HG02642 (cell line): ENCODE data around the gene SYMPK.
"Not testable (repeated sequence)": the region's sequence is repeated elsewhere in the genome, so short reads cannot be mapped to it uniquely, and the experiment has no call there.

ENCODE experiments used
- ATAC-seq: cut with Tn5 transposase; IDR thresholded peaks from one replicate; pipeline ENCODE4 v1.9.1; 2021; ENCODE audit warnings: mild to moderate bottlenecking; ENCODE audit not compliant: unreplicated experiment, poor library complexity

SYMPK gene

GRCh38 chr19:45862564-45863334, at the start of gene SYMPK:
Gene SYMPK (minus strand): TSS chr19:45863147. CDS start chr19:45854495, 8,652 bp downstream.
- peak; percentile 93 for ATAC-seq

DNA sequence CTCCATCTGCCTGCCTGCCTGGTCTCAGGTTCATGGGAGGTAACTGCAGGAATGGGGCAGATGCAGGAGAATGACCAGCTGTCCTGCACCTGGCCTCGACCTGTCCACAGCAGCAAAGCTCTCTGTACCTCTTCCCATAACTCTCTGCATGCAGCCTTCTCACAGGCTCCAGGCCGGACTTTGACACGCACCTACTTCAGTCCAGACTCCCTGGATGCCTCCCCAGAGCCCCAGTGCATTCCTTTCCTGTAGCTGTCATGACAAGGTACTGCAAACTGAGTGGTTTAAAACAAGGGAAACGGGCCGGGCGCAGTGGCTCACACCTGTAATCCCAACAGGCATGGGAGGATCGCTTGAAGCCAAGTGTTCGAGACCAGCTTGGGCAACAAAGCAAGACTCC, 48.3 kb upstream of the SYMPK start:
- ATAC-seq, result no peak

DNA sequence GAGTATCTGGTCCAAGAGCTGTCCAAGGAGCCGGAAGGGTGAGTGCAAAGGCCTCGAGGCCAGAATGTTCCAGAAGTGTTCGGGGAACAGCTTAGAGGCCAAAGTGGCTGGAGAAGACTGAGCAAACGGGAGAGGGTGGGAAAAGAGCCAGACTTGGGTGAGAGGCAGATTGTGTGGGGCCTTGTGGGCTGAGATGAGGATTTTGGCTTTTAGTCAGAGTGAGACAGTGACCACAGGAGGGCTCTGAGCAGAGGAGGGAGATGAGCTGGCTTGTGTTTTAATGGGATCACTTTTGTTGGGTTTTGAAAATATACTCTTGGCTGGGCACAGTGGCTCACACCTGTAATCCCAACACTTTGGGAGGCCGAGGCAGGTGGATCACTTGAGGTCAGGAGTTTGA, 46.0 kb upstream of the SYMPK start:
- no peak for ATAC-seq

DNA sequence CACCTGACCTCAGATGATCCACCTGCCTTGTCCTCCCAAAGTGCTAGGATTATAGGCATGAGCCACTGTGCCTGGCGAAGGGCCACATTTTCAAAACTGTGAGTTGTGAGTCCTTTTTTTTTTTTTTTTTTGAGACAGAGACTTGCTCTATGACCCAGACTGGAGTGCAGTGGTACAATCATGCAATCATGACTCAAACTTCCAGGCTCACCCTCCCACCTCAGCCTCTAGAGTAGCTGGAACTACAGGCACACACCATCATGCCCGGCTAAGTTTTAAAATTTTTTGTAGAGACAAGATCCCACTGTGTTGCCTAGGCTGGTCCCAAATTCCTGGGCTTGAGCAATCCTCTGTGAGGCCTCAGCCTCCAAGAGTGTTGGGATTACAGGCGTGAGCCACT, 43.3 kb upstream of the SYMPK start:
- ATAC-seq, result no peak

DNA sequence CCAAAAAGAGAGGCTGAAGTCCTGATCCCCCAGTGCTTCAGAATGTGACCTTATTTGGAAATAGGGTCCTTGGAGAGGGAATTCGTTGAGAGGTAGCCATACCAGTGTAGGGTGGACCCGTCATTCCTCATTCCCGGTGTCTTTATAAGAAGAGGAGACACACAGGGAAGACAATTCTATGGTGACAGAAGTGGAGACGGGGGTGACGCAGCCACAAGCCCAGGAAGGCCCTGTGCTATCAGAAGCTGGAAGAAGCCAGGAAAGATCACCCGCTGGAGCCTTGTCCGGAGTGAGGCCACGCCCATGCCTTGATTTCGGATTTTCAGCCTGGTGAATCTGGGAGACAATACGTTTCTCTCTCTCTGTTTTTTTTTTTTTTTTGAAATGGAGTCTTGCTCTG, 42.1 kb upstream of the SYMPK start:
- ATAC-seq, result no peak

DNA sequence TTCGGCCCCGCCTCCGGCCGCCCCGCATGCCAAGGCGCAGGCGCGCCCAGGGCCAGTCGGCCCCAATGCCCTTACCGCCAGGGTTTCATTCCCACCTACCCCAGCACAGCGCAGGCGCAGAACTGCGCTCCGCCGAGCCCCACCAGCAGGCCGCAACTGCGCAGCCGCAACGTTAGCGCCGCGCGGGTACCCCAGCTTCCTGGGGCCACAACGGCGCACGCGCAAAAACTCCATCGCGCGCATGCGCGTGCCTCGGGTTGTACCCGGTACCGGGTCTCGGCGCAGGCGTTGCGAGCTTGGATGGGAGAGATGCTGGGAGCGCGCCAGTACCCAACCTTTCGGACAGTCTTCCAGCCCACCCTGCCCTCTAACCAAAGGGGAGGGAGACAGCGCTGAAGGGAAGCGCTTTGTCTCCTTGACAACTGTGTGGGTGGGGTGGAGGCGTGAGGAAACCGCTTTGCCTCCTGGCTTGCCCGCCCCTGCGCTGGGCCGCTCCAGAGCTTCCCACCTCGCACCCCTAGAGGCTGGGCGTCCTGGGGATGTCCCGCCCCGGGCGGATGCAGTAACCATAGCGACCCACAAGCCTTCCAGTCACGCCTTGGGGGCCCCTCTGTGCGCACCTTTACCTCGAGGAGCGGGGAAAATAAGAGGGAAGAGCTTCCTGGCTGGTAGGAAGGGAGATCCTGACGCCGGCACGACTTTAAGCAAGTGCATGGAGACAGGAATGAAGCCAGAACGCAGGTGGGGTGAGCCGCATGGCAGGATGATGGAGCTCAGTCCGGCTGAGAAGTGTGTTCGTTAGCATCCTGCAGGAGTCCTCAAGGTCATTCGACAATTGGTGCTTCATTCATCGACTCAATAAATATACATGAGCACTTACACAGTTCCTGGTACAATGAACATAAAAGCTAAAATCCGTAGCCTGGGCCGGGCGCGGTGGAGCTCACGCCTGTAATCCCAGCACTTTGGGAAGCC, 40.0 kb upstream of the SYMPK start:
- ATAC-seq, result peak; percentile 89

GRCh38 chr19:45901912-45902650, 39.1 kb upstream of the SYMPK start, which contains the start of gene MYPOP:
Gene MYPOP (minus strand): TSS chr19:45902613. CDS start chr19:45901773, 840 bp downstream.
- no peak for ATAC-seq

DNA sequence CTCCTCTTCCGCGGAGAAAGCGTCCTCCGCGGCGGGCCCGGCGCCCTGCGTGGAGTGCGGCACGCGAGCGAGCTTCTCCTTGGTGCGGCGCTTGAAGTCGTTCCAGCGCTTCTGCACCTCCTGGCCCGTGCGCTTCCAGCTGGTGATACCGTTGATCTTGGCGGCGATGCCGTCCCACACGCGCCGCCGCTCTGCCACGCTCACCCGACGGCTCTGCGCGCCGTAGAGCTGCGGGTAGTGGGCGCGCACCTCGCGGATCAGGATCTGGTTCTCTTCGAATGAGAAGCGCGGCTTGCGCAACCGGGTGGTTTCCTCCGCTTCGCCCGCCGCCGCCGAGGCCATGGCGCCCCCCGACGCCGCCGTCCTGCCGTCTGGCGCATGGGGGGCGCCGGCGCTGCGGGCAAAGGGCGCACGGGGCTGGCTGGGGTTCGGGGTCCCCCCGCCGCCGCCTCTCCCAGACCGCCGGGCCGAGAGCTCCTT, 38.5 kb upstream of the SYMPK start:
- no peak for ATAC-seq

GRCh38 chr19:45900738-45901431, 37.9 kb upstream of the SYMPK start:
- ATAC-seq, result no peak

DNA sequence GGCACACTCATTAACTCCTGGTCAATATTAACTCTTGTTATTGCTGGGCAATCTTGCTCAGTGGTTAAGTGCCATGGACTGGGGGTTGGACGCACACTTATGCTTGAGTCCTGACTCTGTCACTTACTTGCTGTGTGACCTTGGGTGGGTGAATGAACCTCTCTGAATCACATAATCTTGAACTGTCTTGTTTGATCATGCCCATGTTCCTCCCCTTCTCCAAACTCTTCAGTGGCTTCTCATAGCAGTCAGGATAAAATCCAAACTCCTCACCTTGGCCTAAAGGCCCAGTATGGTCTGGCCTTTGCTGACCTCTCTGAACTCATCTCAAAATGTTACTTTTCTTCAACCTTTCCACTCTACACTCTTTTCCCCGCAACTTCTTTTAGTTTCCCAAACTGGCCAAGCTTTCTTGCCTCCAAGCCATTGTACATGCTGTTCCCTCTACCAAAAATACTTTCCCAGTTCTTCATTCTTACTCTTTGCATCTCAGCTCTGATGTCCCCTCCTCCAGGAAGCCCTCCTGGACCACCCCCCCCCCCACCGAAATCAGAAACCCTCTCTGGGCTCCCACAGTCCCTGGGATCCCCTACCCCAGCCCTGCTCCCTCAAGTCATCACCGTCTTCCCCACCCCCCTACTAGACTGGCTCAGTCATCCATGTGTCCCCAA, 37.1 kb upstream of the SYMPK start:
- no peak for ATAC-seq

DNA sequence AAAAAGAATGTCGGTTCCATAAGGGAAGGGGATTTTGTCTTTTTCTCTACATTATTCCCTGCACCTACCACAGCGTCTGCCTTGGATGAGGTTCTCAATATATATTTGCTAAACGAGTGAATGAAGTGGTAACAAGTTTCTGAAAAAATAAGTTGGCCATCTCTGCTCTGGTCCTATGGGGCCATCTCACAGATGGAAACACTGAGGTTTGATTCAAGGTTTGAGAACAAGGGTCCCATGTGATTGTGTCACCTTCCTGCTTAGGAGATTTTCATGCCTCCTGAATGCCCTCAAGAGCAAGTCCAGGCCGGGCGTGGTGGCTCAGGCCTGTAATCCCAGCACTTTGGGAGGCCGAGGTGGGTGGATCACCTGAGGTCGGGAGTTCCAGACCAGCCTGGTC, 36.3 kb upstream of the SYMPK start:
- no peak for ATAC-seq

GRCh38 chr19:45897261-45897812, 34.4 kb upstream of the SYMPK start:
- no peak for ATAC-seq

DNA sequence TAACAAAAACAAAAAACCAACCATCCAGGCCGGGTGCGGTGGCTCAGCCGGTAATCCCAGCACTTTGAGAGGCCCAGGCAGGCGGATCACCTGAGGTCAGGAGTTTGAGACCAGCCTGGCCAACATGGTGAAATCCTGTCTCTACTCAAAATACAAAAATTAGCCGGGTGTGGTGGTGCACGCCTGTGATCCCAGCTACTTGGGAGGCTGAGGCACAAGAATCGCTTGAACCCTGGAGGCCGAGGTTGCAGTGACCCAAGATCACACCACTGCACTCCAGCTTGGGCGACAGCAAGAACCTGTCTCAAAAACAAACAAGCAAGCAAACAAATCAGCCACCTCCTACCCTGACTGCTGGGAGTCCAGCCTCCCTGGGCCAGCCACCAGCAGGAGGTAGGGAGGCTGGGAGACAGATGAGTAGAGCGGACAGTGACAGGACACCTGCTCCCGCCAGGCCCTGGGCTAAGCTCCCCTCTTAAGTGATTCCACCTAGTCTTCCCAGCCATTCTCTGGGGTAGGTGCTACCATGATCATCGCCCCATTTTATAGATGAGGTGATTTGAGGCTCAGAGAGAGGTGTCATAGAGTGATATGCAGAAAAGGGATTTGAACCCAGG, 33.1 kb upstream of the SYMPK start:
- not testable (repeated sequence) for ATAC-seq

- no peak for ATAC-seq
Measured at GRCh38 chr19:45895519-45895972, 32.6 kb upstream of the SYMPK start.

- ATAC-seq, result no peak
Measured at GRCh38 chr19:45890877-45891276, 27.9 kb upstream of the SYMPK start.

DNA sequence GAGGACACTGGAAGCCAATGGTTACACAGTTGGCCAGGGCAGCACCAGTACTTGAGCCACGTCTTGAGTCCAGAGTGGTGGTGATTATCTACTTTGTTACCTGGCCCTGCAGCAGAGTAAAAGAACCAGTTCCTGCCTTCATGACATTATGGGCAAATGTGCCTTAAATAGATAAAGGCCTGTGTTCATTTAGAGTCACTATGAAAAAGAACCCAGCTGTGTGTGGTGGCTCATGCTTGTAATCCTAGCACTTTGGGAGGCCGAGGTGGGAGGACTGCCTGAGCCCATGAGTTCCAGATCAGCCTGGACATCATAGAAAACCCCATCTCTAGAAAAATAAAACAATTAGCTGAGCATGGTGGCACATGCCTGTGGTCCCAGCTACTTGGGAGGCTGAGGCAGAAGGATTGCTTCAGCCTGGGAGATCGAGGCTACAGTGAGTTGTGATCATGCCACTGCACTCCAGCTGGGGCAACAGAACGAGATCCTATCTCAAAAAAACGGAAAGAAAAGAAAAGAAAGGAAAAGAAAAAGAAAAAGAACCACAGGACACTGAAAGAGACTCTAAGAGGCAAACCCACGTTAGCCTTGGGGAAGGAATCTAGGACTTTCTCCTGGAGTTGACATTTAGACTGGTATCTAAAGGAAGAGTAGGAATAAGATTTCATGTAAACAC, 26.4 kb upstream of the SYMPK start:
- ATAC-seq, result no peak

GRCh38 chr19:45887200-45887710, 24.3 kb upstream of the SYMPK start:
- ATAC-seq, result no peak
